HG03025 (cell line): ENCODE measurements around the gene ACP2.

Source experiments
- ATAC-seq: cut with Tn5 transposase; IDR thresholded peaks from one replicate; pipeline ENCODE4 v1.9.1; 2021; ENCODE audit warnings: mild to moderate bottlenecking, moderate library complexity; ENCODE audit not compliant: unreplicated experiment, low FRiP score

The ACP2 gene

DNA sequence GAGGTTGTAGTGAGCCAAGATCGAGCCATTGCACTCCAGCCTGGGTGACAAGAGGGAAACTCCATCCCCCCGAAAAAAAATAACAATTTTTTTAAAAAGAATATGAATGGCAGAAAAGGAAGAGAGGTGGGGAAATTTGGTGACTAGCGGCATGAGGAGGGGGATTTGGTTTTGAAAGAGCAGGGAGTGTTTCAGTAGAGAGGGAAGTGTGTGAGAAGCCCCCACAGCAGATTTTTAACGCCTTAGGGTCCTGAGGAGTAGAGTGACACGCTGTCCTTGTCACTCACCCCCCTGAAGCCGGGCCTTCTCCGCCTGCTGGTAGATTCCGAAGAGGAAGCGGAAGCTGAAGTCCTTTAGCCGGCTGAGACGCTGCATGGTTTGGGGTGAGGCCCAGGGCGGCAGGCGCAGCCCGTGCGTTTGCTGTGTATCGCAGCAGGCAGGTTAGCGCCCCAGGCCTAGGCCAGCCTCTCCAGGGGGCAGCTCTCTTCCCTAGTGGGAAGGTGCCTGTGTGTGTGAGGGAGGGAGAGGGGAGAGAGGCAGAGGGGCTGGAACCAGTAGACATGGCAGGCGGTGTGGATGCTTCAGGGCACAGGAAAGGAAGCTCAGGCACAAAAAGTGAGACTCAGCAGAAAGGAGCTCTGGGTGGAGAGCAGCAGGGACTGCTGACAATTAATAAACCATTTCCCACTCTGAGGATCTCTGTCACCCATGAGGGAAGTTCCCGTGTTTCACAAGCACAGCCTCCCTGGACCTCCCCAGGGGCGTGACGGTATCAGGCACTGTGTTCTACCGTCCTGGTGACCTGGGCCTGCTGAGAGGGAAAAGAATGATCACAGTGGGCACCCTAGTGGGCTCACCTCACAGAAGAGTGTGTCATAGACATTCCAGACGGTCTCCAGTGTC is 3.9 kb downstream of the ACP2 start:
- no peak for ATAC-seq

DNA sequence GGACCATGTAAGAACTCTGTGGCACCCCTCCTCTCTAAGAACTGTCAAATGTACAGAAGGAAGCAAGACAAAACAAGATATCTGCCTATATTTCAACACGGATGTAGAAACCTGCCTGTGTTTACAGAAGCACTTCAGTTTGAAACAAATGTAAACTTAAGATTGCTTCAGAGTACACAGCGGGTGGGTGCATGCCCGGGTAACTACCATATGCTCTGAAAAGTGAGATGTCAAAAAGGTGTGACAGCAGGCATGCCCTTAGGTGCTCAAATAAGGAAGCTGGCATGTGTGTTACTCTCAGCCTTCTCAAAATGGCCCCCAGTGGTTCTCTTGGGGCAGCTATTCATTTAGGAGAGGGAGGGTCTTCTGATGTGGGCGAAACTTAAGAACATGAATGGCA is 5.2 kb downstream of the ACP2 start:
- ATAC-seq: no peak

DNA sequence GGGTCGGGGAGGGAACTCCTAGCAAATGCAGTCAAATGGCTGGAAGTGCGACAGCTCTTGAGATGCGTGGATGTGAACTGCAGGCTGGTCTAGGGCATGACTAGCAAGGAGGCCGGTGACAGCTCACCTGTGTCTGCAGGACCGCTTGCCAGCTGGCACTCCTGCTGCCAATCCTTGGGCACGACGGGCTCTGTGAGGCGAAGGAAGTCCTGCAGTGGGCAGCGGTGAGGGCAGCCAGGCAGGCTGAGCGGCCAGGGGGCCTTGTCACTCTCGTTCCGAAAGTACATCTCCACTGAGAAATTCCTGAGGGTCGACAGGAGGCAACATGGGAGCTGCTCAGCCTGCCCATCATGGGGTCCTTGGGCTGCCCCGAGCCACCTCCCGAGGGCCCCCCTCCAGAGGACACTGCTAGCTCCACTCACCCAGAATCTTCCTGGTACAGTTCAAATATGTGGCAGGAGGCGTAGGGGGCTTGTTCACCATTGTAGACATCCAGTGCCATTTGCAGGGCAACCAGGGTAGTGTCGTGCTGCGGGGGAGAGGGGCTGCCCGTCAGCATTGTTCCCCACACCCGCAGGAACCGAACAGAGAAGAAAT is 5.9 kb downstream of the ACP2 start:
- ATAC-seq: no peak

GRCh38 chr11:47241841-47242301 is 6.7 kb downstream of the ACP2 start:
- no peak for ATAC-seq

DNA sequence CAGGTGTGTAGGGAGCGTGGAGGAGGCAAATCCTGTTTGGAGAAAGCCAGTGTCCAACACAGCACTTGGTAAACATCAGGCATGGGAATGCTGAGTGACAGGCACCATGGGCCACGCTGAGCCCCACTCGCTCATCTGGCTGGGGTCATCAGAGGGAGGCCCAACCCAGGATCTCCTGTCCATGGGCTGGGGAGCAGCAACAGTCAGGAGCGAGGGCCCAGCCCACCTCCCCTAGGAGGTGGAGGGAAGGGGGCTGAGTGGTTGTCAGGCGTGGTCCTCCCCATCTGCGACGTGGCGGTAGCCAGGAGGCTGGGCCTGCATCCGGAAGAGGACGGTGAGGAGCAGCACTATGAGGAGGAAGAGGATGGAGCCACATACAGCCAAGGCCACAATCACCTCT is 8.8 kb downstream of the ACP2 start:
- no peak for ATAC-seq

GRCh38 chr11:47236482-47236881 is 12.1 kb downstream of the ACP2 start:
- ATAC-seq: no peak

DNA sequence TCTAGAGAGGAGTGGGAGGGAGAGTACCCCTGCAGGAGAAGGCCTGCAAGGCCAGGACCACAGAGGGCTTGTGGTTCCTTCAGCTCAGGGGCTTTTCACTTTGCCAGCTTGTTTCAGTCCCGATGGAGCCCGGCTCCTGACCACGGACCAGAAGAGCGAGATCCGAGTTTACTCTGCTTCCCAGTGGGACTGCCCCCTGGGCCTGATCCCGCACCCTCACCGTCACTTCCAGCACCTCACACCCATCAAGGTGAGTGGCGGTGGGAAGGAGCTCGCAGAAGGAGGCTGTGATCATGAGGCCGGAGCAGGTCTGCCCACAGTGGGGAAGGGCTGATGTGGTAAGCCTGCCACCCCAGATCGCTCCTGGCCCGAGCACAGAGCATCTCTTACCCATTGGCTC is 13.5 kb downstream of the ACP2 start:
- ATAC-seq: no peak

- ATAC-seq: no peak
Measured at GRCh38 chr11:47234669-47235100, 13.9 kb downstream of the ACP2 start.

GRCh38 chr11:47233989-47234668 is 14.5 kb downstream of the ACP2 start:
- no peak for ATAC-seq

DNA sequence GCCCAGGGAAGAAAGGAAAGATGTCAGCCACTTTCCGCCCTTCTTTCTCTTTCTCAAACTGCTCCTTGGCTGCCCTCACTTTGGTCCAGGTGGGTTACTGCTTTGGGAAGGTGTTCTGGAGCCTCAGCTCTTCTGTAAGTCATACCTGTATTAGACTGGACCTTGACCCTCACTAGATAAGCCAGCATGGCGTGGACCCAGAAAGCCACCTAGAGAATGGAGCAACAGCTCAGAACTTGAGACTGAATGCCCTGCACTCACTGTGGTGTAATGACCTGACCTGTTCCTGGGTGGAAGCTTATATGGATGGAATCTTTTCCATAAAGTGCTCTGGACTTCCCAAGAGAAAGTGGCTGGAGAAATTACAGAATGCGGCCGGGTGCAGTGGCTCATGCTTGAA is 15.6 kb downstream of the ACP2 start:
- no peak for ATAC-seq

DNA sequence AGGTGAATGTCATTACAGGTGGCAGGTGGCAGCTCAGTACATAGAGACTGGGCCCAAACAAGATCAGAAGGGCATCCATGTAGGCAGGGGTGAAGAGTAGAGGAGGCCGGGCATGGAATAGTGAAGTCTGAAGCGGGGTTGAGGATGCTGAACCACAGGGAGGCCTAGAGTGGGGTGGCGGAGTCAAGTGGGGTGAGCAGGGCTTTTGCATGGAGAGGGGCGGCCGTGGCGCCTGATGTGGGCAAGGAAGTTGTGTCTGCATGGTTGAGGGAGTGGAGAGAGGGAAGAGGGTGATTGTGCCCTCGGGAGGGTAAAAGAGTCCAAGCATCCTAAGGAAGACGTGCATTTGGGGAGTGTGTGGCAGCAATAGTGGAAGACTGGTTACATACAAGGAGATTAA is 19.5 kb downstream of the ACP2 start:
- ATAC-seq: no peak

DNA sequence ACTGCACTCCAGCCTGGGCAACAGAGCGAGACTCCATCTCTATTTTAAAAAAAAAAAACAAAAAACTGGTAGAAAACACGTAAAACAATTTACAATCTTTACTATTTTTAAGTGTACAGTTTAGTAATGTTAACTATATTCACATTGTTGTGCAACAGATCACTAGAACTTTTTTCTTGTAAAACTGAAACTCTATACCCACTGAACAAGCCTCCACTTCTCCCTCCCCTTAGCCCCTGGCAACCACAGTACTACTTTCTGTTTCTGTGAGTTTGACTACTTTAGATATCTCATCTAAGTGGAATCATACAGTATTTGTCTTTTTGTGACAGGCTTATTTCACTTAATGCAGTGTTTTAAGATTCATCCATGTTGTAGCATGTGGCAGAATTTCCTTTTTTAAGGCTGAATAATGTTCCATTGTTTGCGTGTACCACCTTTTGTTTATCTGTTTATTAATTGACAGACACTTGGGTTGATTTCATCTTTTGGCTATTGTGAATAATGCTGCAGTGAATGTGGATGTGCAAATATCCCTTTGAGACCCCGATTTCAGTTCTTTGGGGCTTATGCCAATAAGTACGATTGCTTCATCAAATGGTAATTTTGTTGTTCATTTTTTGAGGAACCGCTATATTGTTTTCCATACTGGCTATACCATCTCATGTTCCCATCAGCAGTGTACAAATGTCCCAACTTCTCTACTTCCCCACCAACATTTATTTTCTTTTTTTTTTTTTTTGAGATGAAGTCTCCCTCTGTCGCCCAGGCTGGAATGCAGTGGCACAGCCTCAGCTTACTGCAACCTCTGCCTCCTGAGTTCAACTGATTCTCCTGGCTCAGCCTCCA is 22.8 kb downstream of the ACP2 start:
- ATAC-seq: no peak

- ATAC-seq: no peak
Measured at GRCh38 chr11:47222696-47223095, 25.9 kb downstream of the ACP2 start.

DNA sequence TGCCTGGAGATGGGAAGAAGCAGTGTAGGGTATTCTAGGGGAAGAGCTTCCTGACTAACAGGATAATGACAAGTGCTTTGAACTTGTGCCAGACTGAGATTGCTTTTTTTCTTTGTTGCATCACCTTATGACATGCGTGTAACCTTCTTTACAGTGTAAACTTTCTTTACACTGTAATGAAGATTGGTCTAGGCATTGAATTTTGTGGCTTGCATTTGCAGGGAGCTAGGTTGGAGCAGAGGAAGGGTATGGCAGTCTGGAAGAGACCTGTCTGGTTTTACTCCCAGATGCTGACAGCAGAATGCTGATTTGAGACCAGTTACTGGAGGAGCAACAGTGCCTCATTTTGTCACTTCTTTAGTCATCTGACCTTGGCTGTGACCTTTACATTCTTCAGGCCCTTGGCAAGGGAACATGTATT is 28.2 kb downstream of the ACP2 start:
- ATAC-seq: no peak

- no peak for ATAC-seq
Measured at GRCh38 chr11:47216121-47216798, 32.4 kb downstream of the ACP2 start.

- ATAC-seq: no peak
Measured at GRCh38 chr11:47215366-47215910, 33.2 kb downstream of the ACP2 start.

DNA sequence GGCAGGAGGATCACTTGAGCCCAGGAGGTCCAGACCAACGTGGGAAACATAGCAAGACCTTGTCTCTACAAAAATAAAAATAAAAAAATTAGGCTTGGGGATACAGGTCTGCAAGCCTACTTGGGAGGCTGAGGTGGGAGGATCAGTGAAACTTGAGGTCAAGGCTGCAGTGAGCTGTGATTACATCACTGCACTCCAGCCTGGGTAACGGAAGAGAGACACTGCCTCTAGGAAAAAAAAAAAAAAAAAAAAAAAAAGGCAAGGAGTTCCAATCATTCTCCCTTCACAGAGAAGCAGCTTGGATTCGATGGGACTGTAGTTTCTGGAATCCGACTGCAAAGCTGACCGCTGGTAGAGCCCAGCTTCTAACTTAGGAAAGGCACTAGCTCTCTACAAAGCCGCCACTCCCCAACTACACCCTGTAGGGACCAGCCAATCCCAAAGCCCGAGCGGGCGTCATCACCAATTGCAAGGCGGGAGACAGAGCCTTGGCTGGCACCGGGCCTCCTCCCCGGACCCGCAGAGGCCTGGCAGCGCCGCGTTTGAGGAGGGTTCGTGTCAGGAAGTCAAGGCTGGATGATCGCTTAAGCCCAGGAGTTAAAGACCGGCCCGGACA is 34.6 kb downstream of the ACP2 start:
- peak; percentile 58 for ATAC-seq

- ATAC-seq: no peak
Measured at GRCh38 chr11:47212938-47213337, 35.7 kb downstream of the ACP2 start.

DNA sequence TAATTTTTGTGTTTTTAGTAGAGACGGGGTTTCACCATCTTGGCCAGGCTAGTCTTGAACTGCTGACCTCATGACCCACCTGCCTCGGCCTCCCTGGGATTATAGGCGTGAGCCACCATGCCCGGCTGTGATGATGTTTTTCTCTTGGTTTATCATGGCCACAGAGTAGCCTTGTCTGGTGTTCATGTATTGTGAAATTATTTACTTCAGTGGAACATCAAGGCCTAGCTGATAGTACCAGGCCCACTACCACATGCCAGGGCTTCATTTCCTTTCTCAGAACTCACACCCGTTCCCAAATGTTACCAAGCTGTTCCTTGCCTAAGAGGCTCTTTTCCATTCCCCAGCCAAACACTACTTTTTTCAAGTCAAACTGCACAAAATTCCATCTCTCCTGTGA is 40.0 kb downstream of the ACP2 start:
- ATAC-seq: no peak
